CD8-positive, alpha-beta memory T cell (primary cell): Measurements from ENCODE around the gene UCK2. TPM values are rescaled to one million over a fixed set of nuclear protein-coding genes. Genes with fewer than 3 reads are reported as not detected.
"Not testable (repeated sequence)": the region's sequence is repeated elsewhere in the genome, so short reads cannot be mapped to it uniquely, and the experiment has no call there.

Experiments used
- CTCF ChIA-PET: fragments of 350-600 bp; sonication (Branson Sonifier 250); formaldehyde crosslinking; loops from one replicate; lab custom pipeline; 2021; ENCODE audit warnings: antibody characterized with exemption; lab: Charles Lee
- POLR2A ChIA-PET: fragments of 350-600 bp; sonication (Branson Sonifier 250); formaldehyde crosslinking; loops from one replicate; lab custom pipeline; 2021; ENCODE audit warnings: antibody characterized with exemption; lab: Charles Lee
- DNase-seq, 5 donors: peaks; one replicate each; pipeline versions ENCODE4 v3.0.0 to v3.0.0-alpha.2; 2020 to 2022; ENCODE audit warnings: mixed read lengths in 1 of 5
- H3K27ac ChIP-seq: one replicate; pipeline ENCODE4 v1.7.0; 2013; ENCODE audit warnings: low read depth, mild to moderate bottlenecking, low read length, moderate library complexity
- H3K27me3 ChIP-seq: 2 replicates; pipeline ENCODE4 v1.7.0; 2013; ENCODE audit warnings: low read length, mild to moderate bottlenecking; ENCODE audit not compliant: insufficient read depth, poor library complexity, severe bottlenecking
- H3K36me3 ChIP-seq: 2 replicates; pipeline ENCODE4 v1.7.0; 2013; ENCODE audit warnings: mild to moderate bottlenecking, low read length, moderate library complexity; ENCODE audit not compliant: insufficient read depth
- H3K4me1 ChIP-seq: 2 replicates; pipeline ENCODE4 v1.7.0; 2013; ENCODE audit warnings: mild to moderate bottlenecking, low read length, moderate library complexity; ENCODE audit not compliant: insufficient read depth
- H3K4me3 ChIP-seq: 2 replicates; pipeline ENCODE4 v1.7.0; 2013; ENCODE audit warnings: mild to moderate bottlenecking, low read length
- H3K9me3 ChIP-seq: 2 replicates; pipeline ENCODE4 v1.7.0; 2013; ENCODE audit warnings: mild to moderate bottlenecking, low read length
- H3K27ac Mint-ChIP-seq, 8 donors: one replicate each; pipeline ENCODE4 v1.8.0; 2020 to 2021; ENCODE audit warnings: mixed read lengths in 8 of 8, mild to moderate bottlenecking in 6 of 8, inconsistent platforms in 3 of 8, moderate library complexity in 3 of 8
- H3K27me3 Mint-ChIP-seq, 2 donors: one replicate each; pipeline ENCODE4 v1.8.0; 2020 to 2021; ENCODE audit warnings: mixed read lengths in 2 of 2, mild to moderate bottlenecking in 1 of 2, moderate library complexity in 1 of 2
- H3K36me3 Mint-ChIP-seq, 3 donors: one replicate each; pipeline ENCODE4 v1.8.0; 2020 to 2021; ENCODE audit warnings: mixed read lengths in 3 of 3, inconsistent platforms in 1 of 3, mild to moderate bottlenecking in 1 of 3
- H3K4me1 Mint-ChIP-seq, 3 donors: one replicate each; pipeline ENCODE4 v1.8.0; 2020 to 2021; ENCODE audit warnings: mixed read lengths in 3 of 3, inconsistent platforms in 1 of 3, mild to moderate bottlenecking in 1 of 3
- H3K4me3 Mint-ChIP-seq, 7 donors: one replicate each; pipeline ENCODE4 v1.8.0; 2020 to 2021; ENCODE audit warnings: mixed read lengths in 7 of 7, mild to moderate bottlenecking in 6 of 7, moderate library complexity in 4 of 7, inconsistent platforms in 2 of 7
- H3K9me3 Mint-ChIP-seq, 5 donors: one replicate each; pipeline ENCODE4 v1.8.0; 2020 to 2022; ENCODE audit warnings: mixed read lengths in 5 of 5, mild to moderate bottlenecking in 3 of 5, moderate library complexity in 2 of 5, inconsistent platforms in 1 of 5
- polyA plus RNA-seq: library from polyadenylated mRNA; unstranded; fragments of 300-500 nt; fragmentation: Illumina TruSeq; gene quantifications from one replicate; pipeline ENCODE4 v1.2.3, GENCODE V29; 2021
- total RNA-seq, 2 experiments: library from RNA; stranded (reverse); gene quantifications; one replicate each; pipeline ENCODE4 v1.2.3, GENCODE V29; 2021

UCK2 gene
- total RNA-seq = 100 to 1,000 TPM in 1 of 2 experiments, 10 to 100 TPM in 1; 97.4 to 100 TPM
- polyA plus RNA-seq = 10.7 TPM

DNA sequence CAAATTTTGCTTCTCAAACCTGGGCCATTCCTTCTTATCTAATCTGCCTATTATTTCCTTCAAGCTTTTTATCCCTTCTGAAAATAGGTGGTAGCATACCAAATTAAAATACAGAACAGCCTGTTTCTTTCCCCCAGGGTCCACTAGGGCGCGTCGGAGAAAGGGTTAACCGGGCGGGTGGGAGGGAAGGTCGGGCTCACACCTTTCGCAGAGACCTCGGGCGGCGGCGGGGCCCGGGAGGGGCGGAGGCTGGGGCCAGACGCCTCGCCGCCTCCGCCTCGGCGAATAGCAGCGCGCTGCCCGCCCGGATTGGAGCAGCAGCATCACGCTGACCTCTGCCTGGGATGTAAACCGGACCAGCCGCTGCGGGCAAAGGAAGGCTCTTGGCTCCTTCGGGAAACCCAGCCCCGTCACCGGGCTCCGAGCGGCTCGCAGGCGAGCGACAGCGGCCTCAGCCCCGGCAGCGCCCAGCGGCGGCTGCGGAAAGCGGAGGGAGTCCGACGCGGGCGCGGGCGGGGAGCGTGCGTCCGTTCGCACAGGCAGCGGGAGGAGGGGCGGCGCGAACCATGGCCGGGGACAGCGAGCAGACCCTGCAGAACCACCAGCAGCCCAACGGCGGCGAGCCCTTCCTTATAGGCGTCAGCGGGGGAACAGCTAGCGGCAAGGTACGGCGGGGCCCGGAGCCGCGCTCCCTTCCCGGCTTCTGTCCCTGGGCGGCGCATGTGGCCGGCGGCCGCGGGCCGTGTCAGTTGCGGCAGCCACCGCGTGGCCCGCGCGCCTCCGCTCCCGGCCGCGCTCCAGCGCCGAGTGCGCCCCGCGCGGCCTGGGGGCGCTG, at the start of gene UCK2:
TSS of gene UCK2 (plus strand) at position 347 of the 835 bp plus-strand sequence. CDS start at position 567, 220 bp downstream.
- H3K4me1 ChIP-seq = peaks cover 15% of the 10 kb centered on the region
- Mint-ChIP-seq H3K36me3 (peaks cover 0 to 7% (median 1%) of the 10 kb centered on the region in 3 donors), H3K4me3 (peak within 1 kb of the TSS; percentile 95 to 100 (median 97)), H3K27ac (peak within 1 kb of the TSS; percentile 79 to 95 (median 88)), H3K9me3 (no peaks in the 10 kb centered on the region), H3K4me1 (peaks cover 21 to 31% (median 22%) of the 10 kb centered on the region in 3 donors), H3K27me3 (no peaks in the 10 kb centered on the region)
- peak within 1 kb of the TSS; percentile 87 for H3K4me3 ChIP-seq
- CTCF ChIA-PET = interaction anchor here (1.2 kb wide), 1 partner anchor 58 kb away, joined by 3 read pairs; no protein-coding TSS in a partner anchor
- no peaks in the 10 kb centered on the region for H3K36me3 ChIP-seq
- H3K27ac ChIP-seq = peak within 1 kb of the TSS; percentile 76
- H3K9me3 ChIP-seq = no peaks in the 10 kb centered on the region
- H3K27me3 ChIP-seq = no peaks in the 10 kb centered on the region
- DNase-seq = peak; percentile 29 to 63 (median 37)
- POLR2A ChIA-PET = interaction anchor here (1.1 kb wide), 1 partner anchor 129 kb away, joined by 3 read pairs; the partner anchor contains the start of gene ALDH9A1

DNA sequence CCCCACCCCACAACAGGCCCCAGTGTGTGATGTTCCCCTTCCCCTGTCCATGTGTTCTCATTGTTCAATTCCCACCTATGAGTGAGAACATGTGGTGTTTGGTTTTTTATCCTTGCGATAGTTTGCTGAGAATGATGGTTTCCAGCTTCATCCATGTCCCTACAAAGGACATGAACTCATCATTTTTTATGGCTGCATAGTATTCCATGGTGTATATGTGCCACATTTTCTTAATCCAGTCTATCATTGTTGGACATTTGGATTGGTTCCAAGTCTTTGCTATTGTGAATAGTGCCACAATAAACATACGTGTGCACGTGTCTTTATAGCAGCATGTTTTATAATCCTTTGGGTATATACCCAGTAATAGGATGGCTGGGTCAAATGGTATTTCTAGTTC, 49.2 kb upstream of the UCK2 start:
- H3K27me3 ChIP-seq, H3K9me3 Mint-ChIP-seq, H3K9me3 ChIP-seq, H3K36me3 ChIP-seq, H3K27me3 Mint-ChIP-seq, H3K27ac Mint-ChIP-seq, DNase-seq, H3K4me3 ChIP-seq, POLR2A ChIA-PET, H3K27ac ChIP-seq, CTCF ChIA-PET, H3K4me1 ChIP-seq, H3K4me3 Mint-ChIP-seq, H3K4me1 Mint-ChIP-seq, H3K36me3 Mint-ChIP-seq: not testable (repeated sequence)

DNA sequence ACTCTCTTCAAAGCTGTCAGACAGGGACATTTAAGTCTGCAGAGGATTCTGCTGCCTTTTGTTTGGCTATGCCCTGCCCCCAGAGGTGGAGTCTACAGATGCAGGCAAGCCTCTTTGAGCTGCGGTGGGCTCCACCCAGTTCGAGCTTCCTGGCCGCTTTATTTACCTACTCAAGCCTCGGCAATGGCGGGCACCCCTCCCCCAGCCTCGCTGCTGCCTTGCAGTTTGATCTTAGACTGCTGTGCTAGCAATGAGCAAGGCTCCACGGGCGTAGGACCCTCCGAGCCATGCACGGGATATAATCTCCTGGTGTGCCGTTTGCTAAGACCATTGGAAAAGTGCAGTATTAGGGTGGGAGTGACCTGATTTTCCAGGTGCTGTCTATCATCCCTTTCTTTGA, 43.9 kb upstream of the UCK2 start:
- H3K4me1 ChIP-seq, H3K27me3 Mint-ChIP-seq, DNase-seq, H3K27ac ChIP-seq, H3K4me3 ChIP-seq, CTCF ChIA-PET, H3K9me3 Mint-ChIP-seq, H3K36me3 ChIP-seq, H3K27me3 ChIP-seq, H3K4me1 Mint-ChIP-seq, POLR2A ChIA-PET, H3K9me3 ChIP-seq, H3K4me3 Mint-ChIP-seq, H3K27ac Mint-ChIP-seq: not testable (repeated sequence)
- H3K36me3 Mint-ChIP-seq = peaks cover 0 to 11% (median 0%) of the 10 kb centered on the region in 3 donors

DNA sequence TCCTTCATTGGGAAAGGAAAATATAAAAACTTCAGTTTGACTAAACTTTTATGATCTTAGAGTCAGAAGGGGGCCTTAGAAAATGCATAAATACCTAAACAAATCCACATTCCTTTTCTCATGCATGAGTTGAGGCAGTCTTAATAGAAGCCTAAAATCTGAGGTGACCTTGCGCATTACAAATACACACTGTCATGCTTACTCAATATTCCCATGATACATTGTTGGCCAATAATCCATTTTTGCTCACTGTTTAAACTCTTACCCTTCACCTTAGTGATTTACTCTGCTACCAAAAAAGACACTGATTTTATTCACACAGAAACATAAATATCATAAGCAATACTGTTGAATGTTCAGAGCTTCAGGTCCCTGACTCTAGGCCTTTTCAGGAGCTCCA, 39.7 kb upstream of the UCK2 start:
- H3K27me3 Mint-ChIP-seq = peaks cover 6 to 12% of the 10 kb centered on the region in 2 donors
- ChIA-PET CTCF (no interaction called here), POLR2A (no interaction called here)
- no peaks in the 10 kb centered on the region for H3K4me1 ChIP-seq
- H3K4me3 Mint-ChIP-seq = no peak overlapping the region
- no peaks in the 10 kb centered on the region for H3K27me3 ChIP-seq
- no peak for DNase-seq
- H3K27ac Mint-ChIP-seq = peak overlapping the region in 1 of 8 donors; percentile 55
- H3K36me3 ChIP-seq = no peaks in the 10 kb centered on the region
- no peaks in the 10 kb centered on the region for H3K9me3 ChIP-seq
- no peaks in the 10 kb centered on the region for H3K4me1 Mint-ChIP-seq
- H3K9me3 Mint-ChIP-seq = peaks cover 0 to 3% (median 0%) of the 10 kb centered on the region in 5 donors
- H3K4me3 ChIP-seq = no peak overlapping the region
- no peak overlapping the region for H3K27ac ChIP-seq
- H3K36me3 Mint-ChIP-seq = peaks cover 0 to 8% (median 0%) of the 10 kb centered on the region in 3 donors

DNA sequence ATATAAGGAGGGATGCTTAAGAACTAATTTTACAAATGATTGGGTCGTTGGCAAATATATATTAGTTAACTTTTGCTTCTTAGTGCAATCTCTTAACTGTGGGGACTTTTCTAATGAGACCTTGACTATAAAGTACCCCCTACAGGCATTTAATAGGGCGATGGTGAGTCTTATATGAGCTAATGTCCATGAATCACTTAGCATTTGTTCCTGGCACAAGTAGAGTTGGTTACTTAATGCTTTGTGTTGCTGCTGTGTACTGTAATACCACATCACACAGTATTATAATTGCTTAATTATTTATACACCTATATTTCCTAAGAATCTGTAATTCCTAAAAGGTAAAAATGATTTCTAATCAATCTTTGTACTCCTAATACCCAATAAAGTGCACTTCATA, 33.5 kb upstream of the UCK2 start:
- DNase-seq = no peak
- no peaks in the 10 kb centered on the region for H3K36me3 Mint-ChIP-seq
- H3K27ac Mint-ChIP-seq = no peak overlapping the region
- CTCF ChIA-PET = no interaction called here
- Histone ChIP-seq H3K9me3 (no peaks in the 10 kb centered on the region), H3K27ac (no peak overlapping the region), H3K36me3 (no peaks in the 10 kb centered on the region), H3K4me3 (no peak overlapping the region), H3K27me3 (peaks cover 3% of the 10 kb centered on the region), H3K4me1 (no peaks in the 10 kb centered on the region)
- no peaks in the 10 kb centered on the region for H3K9me3 Mint-ChIP-seq
- POLR2A ChIA-PET = no interaction called here
- H3K4me3 Mint-ChIP-seq = no peak overlapping the region
- peaks cover 10 to 49% of the 10 kb centered on the region in 2 donors for H3K27me3 Mint-ChIP-seq
- H3K4me1 Mint-ChIP-seq = no peaks in the 10 kb centered on the region

DNA sequence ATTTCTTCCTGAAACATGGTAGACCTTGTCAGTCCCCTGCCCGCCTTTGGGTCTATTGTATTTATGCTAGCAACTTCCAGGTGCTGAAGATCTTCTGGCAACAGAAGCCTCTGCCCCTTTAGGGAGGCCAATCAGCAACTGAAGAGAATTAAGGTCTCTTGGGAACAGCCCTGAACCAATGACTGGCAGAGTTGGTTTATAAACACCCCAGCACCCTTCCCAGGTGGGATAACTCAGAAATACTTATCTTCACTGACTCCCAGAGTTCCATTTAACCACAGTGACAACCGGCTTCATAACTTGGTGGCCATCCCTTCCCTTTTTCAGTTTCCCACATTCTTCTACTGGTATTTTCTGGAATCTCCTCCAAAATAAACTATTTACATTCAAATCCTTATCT, 31.5 kb upstream of the UCK2 start:
- Mint-ChIP-seq H3K9me3 (peaks cover 0 to 8% (median 4%) of the 10 kb centered on the region in 5 donors), H3K4me1 (no peaks in the 10 kb centered on the region), H3K27ac (no peak overlapping the region), H3K27me3 (peaks cover 12 to 63% of the 10 kb centered on the region in 2 donors), H3K4me3 (no peak overlapping the region), H3K36me3 (peaks cover 0 to 6% (median 0%) of the 10 kb centered on the region in 3 donors)
- H3K4me3 ChIP-seq = no peak overlapping the region
- ChIA-PET POLR2A (interaction anchor here (0.5 kb wide), 1 partner anchor 24 kb away, joined by 3 read pairs; no protein-coding TSS in a partner anchor), CTCF (no interaction called here)
- H3K27me3 ChIP-seq = peaks cover 3% of the 10 kb centered on the region
- no peaks in the 10 kb centered on the region for H3K9me3 ChIP-seq
- H3K4me1 ChIP-seq = no peaks in the 10 kb centered on the region
- DNase-seq = no peak
- no peaks in the 10 kb centered on the region for H3K36me3 ChIP-seq
- no peak overlapping the region for H3K27ac ChIP-seq

DNA sequence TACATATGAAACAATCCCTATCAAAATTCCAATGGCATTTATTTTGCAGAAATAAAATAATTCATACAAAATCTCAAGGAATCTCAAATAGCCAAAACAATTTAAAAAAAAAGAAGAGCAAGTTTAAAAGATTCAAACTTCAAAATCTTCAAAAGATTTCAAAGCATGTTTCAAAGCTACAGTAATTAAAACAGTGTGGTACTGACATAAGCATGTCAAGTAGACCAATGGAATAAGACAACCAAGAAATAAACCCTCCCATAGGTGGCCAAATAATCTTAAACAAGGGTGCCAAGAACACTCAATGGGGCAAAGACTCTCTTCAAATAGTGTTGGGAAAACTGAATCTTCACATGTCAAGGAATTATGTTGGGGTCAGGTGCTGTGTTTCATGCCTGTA, 28.0 kb upstream of the UCK2 start:
- Histone ChIP-seq H3K4me1 (no peaks in the 10 kb centered on the region), H3K27me3 (peaks cover 3% of the 10 kb centered on the region), H3K9me3 (no peaks in the 10 kb centered on the region), H3K36me3 (no peaks in the 10 kb centered on the region), H3K4me3 (no peak overlapping the region), H3K27ac (no peak overlapping the region)
- Mint-ChIP-seq H3K27me3 (peaks cover 15 to 65% of the 10 kb centered on the region in 2 donors), H3K4me1 (no peaks in the 10 kb centered on the region), H3K27ac (no peak overlapping the region), H3K4me3 (no peak overlapping the region), H3K36me3 (peaks cover 0 to 9% (median 0%) of the 10 kb centered on the region in 3 donors), H3K9me3 (peaks cover 0 to 8% (median 4%) of the 10 kb centered on the region in 5 donors)
- no peak for DNase-seq
- ChIA-PET CTCF (no interaction called here), POLR2A (no interaction called here)

DNA sequence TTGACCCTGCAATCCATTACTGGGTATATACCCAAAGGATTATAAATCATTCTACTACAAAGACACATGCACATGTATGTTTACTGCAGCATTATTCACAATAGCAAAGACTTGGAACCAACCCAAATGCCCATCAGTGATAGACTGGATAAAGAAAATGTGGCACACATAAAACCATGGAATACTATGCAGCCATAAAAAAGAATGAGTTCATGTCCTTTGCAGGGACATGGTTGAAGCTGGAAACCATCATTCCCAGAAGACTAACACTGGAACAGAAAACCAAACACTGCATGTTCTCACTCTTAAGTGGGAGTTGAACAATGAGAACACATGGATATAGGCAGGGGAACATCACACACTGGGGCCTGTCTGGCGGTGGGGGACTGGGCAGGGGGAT, 22.9 kb upstream of the UCK2 start:
- H3K9me3 ChIP-seq, H3K27ac ChIP-seq, POLR2A ChIA-PET, H3K4me1 ChIP-seq, H3K4me3 Mint-ChIP-seq, DNase-seq, H3K4me3 ChIP-seq, H3K27ac Mint-ChIP-seq, CTCF ChIA-PET, H3K27me3 ChIP-seq, H3K9me3 Mint-ChIP-seq, H3K36me3 ChIP-seq, H3K36me3 Mint-ChIP-seq, H3K4me1 Mint-ChIP-seq: not testable (repeated sequence)
- H3K27me3 Mint-ChIP-seq = peaks cover 18 to 29% of the 10 kb centered on the region in 2 donors
